Fibroblast of the aortic adventitia (primary cell): ENCODE results near the gene SORBS1. TPM values are rescaled to one million over a fixed set of nuclear protein-coding genes. Genes with fewer than 3 reads are reported as not detected.

ENCODE experiments used
- DNase-seq: peaks from one replicate; pipeline ENCODE4 v3.0.0-alpha.2; 2010; ENCODE audit warnings: low read depth
- H3K4me3 ChIP-seq: 2 replicates; pipeline ENCODE4 v1.5.1; 2011; ENCODE audit warnings: low read depth, mild to moderate bottlenecking, control low read depth, low read length, moderate library complexity
- total RNA-seq: library from RNA; depleted of rRNA; stranded (reverse); fragments of >200 nt; gene quantifications from 2 replicates; pipeline ENCODE4 v1.2.3, GENCODE V29; 2012; ENCODE audit warnings: low replicate concordance
- TF ChIP-seq, protein P1 (sequence below): IDR thresholded peaks from 2 replicates; pipeline ENCODE4 v1.5.1; 2011; ENCODE audit warnings: mild to moderate bottlenecking, low read length, control low read depth, inconsistent platforms; ENCODE audit not compliant: insufficient read depth

SORBS1 gene
- total RNA-seq, 1 donor, result 0.36 TPM

GRCh38 chr10:95513008-95513589 is 48.1 kb downstream of the SORBS1 start:
- TF ChIP-seq, protein P1, sequence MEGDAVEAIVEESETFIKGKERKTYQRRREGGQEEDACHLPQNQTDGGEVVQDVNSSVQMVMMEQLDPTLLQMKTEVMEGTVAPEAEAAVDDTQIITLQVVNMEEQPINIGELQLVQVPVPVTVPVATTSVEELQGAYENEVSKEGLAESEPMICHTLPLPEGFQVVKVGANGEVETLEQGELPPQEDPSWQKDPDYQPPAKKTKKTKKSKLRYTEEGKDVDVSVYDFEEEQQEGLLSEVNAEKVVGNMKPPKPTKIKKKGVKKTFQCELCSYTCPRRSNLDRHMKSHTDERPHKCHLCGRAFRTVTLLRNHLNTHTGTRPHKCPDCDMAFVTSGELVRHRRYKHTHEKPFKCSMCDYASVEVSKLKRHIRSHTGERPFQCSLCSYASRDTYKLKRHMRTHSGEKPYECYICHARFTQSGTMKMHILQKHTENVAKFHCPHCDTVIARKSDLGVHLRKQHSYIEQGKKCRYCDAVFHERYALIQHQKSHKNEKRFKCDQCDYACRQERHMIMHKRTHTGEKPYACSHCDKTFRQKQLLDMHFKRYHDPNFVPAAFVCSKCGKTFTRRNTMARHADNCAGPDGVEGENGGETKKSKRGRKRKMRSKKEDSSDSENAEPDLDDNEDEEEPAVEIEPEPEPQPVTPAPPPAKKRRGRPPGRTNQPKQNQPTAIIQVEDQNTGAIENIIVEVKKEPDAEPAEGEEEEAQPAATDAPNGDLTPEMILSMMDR, result no peak
- H3K4me3 ChIP-seq, result no peak overlapping the region
- no peak for DNase-seq

GRCh38 chr10:95511314-95511713 is 49.9 kb downstream of the SORBS1 start:
- no peak for DNase-seq
- no peak overlapping the region for H3K4me3 ChIP-seq
- TF ChIP-seq, protein P1, result no peak

- peak; percentile 5 for DNase-seq
- TF ChIP-seq, protein P1, result no peak
- no peak overlapping the region for H3K4me3 ChIP-seq
These were observed 51.9 kb downstream of the SORBS1 start for GRCh38 chr10:95509251-95509650.

DNA sequence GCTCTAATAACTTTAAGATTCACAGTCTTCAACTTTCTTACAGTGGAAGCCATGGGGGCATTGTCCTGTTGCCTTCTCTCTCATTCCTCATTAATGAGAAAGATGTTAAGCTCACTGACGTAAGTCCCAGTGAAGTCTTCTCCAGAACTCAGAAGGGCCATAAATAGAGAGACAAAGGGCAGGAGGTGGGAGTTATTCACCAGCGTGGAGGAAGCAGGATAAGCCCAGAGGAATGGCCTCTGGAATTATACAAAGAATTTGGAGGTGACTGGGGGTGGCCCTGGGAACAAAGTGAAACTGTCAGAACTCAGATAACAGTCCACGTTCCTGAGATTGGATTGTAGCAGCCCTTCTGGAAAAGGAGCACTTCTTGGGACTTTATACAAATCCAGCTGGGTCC is 52.4 kb downstream of the SORBS1 start:
- TF ChIP-seq, protein P1, result no peak
- no peak overlapping the region for H3K4me3 ChIP-seq
- peak; percentile 29 for DNase-seq

DNA sequence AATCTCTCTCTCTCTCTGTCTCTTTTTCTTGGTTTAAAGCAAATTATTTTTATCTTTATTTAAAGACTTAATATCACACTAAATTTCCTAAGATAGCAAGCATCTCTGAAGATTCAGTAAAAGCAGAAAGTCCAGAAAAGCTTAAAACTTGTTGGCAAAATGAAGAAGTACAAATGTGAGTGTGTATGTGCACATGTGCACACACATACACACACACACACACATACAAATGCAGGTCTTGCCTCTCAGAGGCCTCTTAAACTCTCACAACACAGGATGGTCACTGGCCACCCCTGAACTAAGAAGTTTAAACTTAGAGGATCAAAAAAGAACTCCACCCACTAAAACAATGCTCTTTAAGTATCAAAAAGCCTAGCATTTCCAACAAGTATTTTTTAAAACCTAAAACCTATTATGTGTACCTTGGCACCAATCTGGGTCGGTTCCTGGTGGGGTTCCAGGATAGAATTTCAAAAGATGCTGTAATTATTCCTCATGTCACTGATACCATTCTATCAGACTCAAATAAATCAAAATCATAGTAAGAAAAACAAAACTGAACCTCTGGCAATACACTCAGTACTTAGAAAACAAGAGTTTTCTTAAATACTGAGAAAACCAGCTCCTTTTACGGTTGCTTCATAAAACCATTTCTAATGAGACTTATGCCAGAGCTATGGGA is 55.0 kb downstream of the SORBS1 start:
- TF ChIP-seq, protein P1, result no peak
- peak; percentile 5 for DNase-seq
- H3K4me3 ChIP-seq, result no peak overlapping the region

GRCh38 chr10:95505641-95506040 is 55.5 kb downstream of the SORBS1 start:
- no peak overlapping the region for H3K4me3 ChIP-seq
- TF ChIP-seq, protein P1, result no peak
- DNase-seq, result no peak
